GM12878 (cell line): ENCODE results near the gene OPCML. TPM values are rescaled to one million over a fixed set of nuclear protein-coding genes. Genes with fewer than 3 reads are reported as not detected.

ENCODE experiments used
- ATAC-seq: fragments of 200-7000 bp; cut with Tn5 transposase; 3 replicates; pipeline ENCODE4 v1.9.1; 2020; ENCODE audit warnings: mild to moderate bottlenecking, moderate library complexity
- BruUV-seq: library from RNA; stranded (reverse); fragments of 400-500 nt; replicated peaks from 2 replicates; lab custom pipeline; 2021; lab: Mats Ljungman, UMichigan
- CTCF ChIA-PET: fragments of 300-600 bp; sonication (Branson Sonifier 250); formaldehyde crosslinking; extraction: SDS; loops from one replicate; lab custom pipeline; 2021; ENCODE audit warnings: inconsistent platforms; lab: Yijun Ruan, JAX
- POLR2A ChIA-PET: fragments of 350-600 bp; formaldehyde crosslinking; extraction: SDS; loops from one replicate; lab custom pipeline; 2021; ENCODE audit warnings: inconsistent platforms; lab: Charles Lee
- RAD21 ChIA-PET: fragments of 300-600 bp; sonication (Branson Sonifier 250); formaldehyde crosslinking; loops from one replicate; lab custom pipeline; 2023; ENCODE audit warnings: antibody characterized with exemption; ENCODE audit not compliant: unreplicated experiment; lab: Charles Lee
- SMC1A ChIA-PET: fragments of 300-600 bp; sonication (Branson Sonifier 250); formaldehyde crosslinking; loops from one replicate; lab custom pipeline; 2023; ENCODE audit not compliant: unreplicated experiment, uncharacterized antibody; lab: Charles Lee
- DNase-seq: peaks from one replicate; pipeline ENCODE4 v3.0.0-alpha.2; 2011; ENCODE audit warnings: low read depth, low spot score
- FAIRE-seq: peaks from 3 replicates; lab custom pipeline; 2011; peaks lifted over from hg19 to GRCh38; lab: Jason Lieb, UNC
- H2AFZ ChIP-seq: 2 replicates; pipeline ENCODE4 v1.6.0; 2011; ENCODE audit warnings: low read depth, low read length, control low read depth; ENCODE audit not compliant: control insufficient read depth
- H3K27ac ChIP-seq: 2 replicates; pipeline ENCODE4 v1.5.1; 2011; ENCODE audit warnings: control low read depth; ENCODE audit not compliant: control insufficient read depth, insufficient read depth
- H3K27me3 ChIP-seq, 2 experiments: replicated peaks in 1 of 2; 2 replicates each; pipeline versions ENCODE4 v1.6.0 to v1.6.1; 2011; ENCODE audit warnings: low read length in 1 of 2; ENCODE audit not compliant: control insufficient read depth in 2 of 2, insufficient read depth in 2 of 2
- H3K36me3 ChIP-seq, 2 experiments: 2 replicates each; pipeline ENCODE4 v1.5.1; 2011; ENCODE audit warnings: low read length in 1 of 2; ENCODE audit not compliant: control insufficient read depth in 2 of 2, insufficient read depth in 2 of 2
- H3K4me1 ChIP-seq: 2 replicates; pipeline ENCODE4 v1.6.1; 2011; ENCODE audit warnings: mild to moderate bottlenecking, low read length, moderate library complexity, mixed read lengths; ENCODE audit not compliant: control insufficient read depth, insufficient read depth
- H3K4me2 ChIP-seq: 2 replicates; pipeline ENCODE4 v1.6.0; 2011; ENCODE audit warnings: control low read depth; ENCODE audit not compliant: control insufficient read depth, insufficient read depth
- H3K4me3 ChIP-seq: fragments of 200-600 bp; sonication (generic); 2 replicates; pipeline ENCODE4 v1.5.1; 2016
- H3K79me2 ChIP-seq: 2 replicates; pipeline ENCODE4 v1.6.0; 2011; ENCODE audit warnings: low read length; ENCODE audit not compliant: control insufficient read depth, insufficient read depth
- H3K9ac ChIP-seq: 2 replicates; pipeline ENCODE4 v1.8.0; 2011; ENCODE audit warnings: low read length, control low read depth, mixed read lengths; ENCODE audit not compliant: control insufficient read depth, insufficient read depth
- H3K9me3 ChIP-seq: replicated peaks from 3 replicates; pipeline ENCODE4 v1.5.1; 2011; ENCODE audit warnings: mild to moderate bottlenecking, low read length; ENCODE audit not compliant: control insufficient read depth, insufficient read depth
- H4K20me1 ChIP-seq: 2 replicates; pipeline ENCODE4 v1.6.0; 2011; ENCODE audit not compliant: control insufficient read depth, insufficient read depth
- ASH2L ChIP-seq: fragments of 300-600, 200-600 bp; sonication (generic); IDR thresholded peaks from 2 replicates; pipeline ENCODE4 v1.6.1; 2017; ENCODE audit warnings: low read depth, mild to moderate bottlenecking, borderline replicate concordance
- ATF7 ChIP-seq: fragments of 450-650 bp; IDR thresholded peaks from 2 replicates; pipeline ENCODE4 v1.6.1; 2016; ENCODE audit warnings: low read depth, mild to moderate bottlenecking
- CHD4 ChIP-seq: fragments of 200-600 bp; sonication (generic); IDR thresholded peaks from 2 replicates; pipeline ENCODE4 v1.6.1; 2016; ENCODE audit warnings: mild to moderate bottlenecking
- KLF5 ChIP-seq: fragments of 450-650 bp; IDR thresholded peaks from 2 replicates; pipeline ENCODE4 v1.6.1; 2014; ENCODE audit warnings: mild to moderate bottlenecking; ENCODE audit not compliant: partially characterized antibody
- MTA3 ChIP-seq: IDR thresholded peaks from 2 replicates; pipeline ENCODE4 v1.6.1; 2012; ENCODE audit warnings: low read length, inconsistent platforms, borderline replicate concordance
- MYB ChIP-seq: fragments of 150-350 bp; IDR thresholded peaks from 2 replicates; pipeline ENCODE4 v1.6.1; 2014; ENCODE audit warnings: mild to moderate bottlenecking, low read depth, low read length, borderline replicate concordance
- POU2F2 ChIP-seq: IDR thresholded peaks from 3 replicates; pipeline ENCODE4 v1.6.1; 2011; ENCODE audit warnings: low read depth, mild to moderate bottlenecking, low read length, borderline replicate concordance
- RUNX3 ChIP-seq: IDR thresholded peaks from 2 replicates; pipeline ENCODE4 v1.6.1; 2012; ENCODE audit warnings: low read length, inconsistent platforms
- TCF7 ChIP-seq: IDR thresholded peaks from 2 replicates; pipeline ENCODE4 v1.6.1; 2014; ENCODE audit warnings: antibody characterized with exemption, borderline replicate concordance
- YY1 ChIP-seq: IDR thresholded peaks from 2 replicates; pipeline ENCODE4 v1.6.1; 2011; ENCODE audit warnings: low read depth, mild to moderate bottlenecking, low read length
- ZNF207 ChIP-seq: fragments of 450-650 bp; IDR thresholded peaks from 2 replicates; pipeline ENCODE4 v1.6.1; 2014; ENCODE audit warnings: antibody characterized with exemption, mild to moderate bottlenecking, borderline replicate concordance
- WGBS: methylation state at CpG from one replicate; pipeline ENCODE4 v1.1.6; 2016; ENCODE audit warnings: low lambda C conversion rate; ENCODE audit not compliant: insufficient replicate concordance, insufficient coverage; ENCODE audit errors: missing lambda C conversion rate; 5-methylcytosine and 5-hydroxymethylcytosine counted together
- in situ Hi-C: fragments of 300-500 bp; cut with MboI; formaldehyde crosslinking; loops from 9 replicates; pipeline ENCODE4 v1.14.3; 2018; ENCODE audit warnings: mixed read lengths
- intact Hi-C: fragments of 100-400 bp; cut with micrococcal nuclease; formaldehyde crosslinking; loops from one replicate; pipeline ENCODE4 v1.14.2; 2022; ENCODE audit not compliant: unreplicated experiment
- polyA plus RNA-seq, 11 experiments: library from polyadenylated mRNA; depleted of rRNA in 4 of 11; unstranded in 6 of 11; stranded (reverse) in 5 of 11; fragments of >200 nt; fragmentation: Nextera tagmentation in 4 of 11; fragmentation: Illumina TruSeq in 1 of 11; extraction: Ambion mirVana in 4 of 11; extraction: Trizol in 1 of 11; gene quantifications; 1 replicate in 1 of 11; 2 replicates in 10 of 11; pipeline versions ENCODE4 v1.2.1 to v1.2.3, GENCODE V29; 2011 to 2016; ENCODE audit warnings: inconsistent platforms in 2 of 11, missing spikeins in 2 of 11, low read depth in 1 of 11
- total RNA-seq, 4 experiments: library from RNA; depleted of rRNA in 3 of 4; stranded (reverse); fragments of >200 nt in 3 of 4; fragmentation: Illumina TruSeq in 1 of 4; extraction: Trizol in 1 of 4; gene quantifications; 2 replicates each; pipeline versions ENCODE4 v1.2.1 to v1.2.3, GENCODE V29; 2013 to 2021
- TF ChIP-seq, protein P1 (sequence below): fragments of 150-350 bp; IDR thresholded peaks from 2 replicates; pipeline ENCODE4 v1.6.1; 2014; ENCODE audit warnings: mild to moderate bottlenecking, low read depth, low read length
- TF ChIP-seq, protein P2 (sequence below): IDR thresholded peaks from 2 replicates; pipeline ENCODE4 v1.6.1; 2011; ENCODE audit warnings: borderline replicate concordance, low read depth, mild to moderate bottlenecking, moderate library complexity, low read length; ENCODE audit not compliant: insufficient read depth, poor library complexity, severe bottlenecking
- TF ChIP-seq, protein P3 (sequence below): fragments of 450-650 bp; formaldehyde crosslinking; IDR thresholded peaks from 2 replicates; pipeline ENCODE4 v1.4.0; 2022; ENCODE audit warnings: mild to moderate bottlenecking, moderate library complexity

OPCML gene
- total and polyA plus RNA-seq, 10 of the 15 experiments (the other 5 are each of a cell fraction or from before 2014, with no cell fraction given): 0.84 TPM; not detected in 9

DNA sequence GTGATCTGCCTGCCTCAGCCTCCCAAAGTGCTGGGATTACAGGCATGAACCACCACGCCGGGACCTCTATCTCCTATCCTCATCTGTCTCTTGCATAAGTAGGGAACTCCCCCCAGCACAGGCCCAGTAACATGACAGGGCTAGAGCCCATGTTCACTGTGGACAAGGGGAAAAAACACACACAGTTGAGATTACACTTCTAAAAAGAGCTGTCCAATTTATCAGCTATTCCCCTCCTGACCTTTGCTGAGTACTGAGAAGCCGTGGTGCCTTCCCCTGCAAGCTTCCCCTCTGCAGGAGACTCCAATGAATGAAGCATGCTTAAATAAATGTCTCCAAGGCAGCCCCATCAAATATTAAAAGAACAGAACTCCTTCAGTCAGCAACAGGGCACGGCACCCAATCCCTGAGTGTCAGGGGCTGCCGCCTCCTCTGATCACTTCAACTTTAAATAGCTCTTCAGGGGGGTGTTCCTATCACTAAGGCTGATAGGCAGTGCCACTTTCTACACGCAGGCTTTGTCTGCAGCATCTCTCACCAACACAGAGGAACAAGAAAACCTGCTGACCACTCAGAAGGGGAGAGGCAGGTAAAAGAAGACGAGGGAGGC, 385.5 kb downstream of the OPCML start:
- Histone ChIP-seq H3K4me1 (no peaks in the 10 kb centered on the region), H3K27me3 (peaks cover 0 to 3% of the 10 kb centered on the region in 2 experiments; a peak in 2 of 4 replicates), H4K20me1 (no peaks in the 10 kb centered on the region), H2AFZ (no peak overlapping the region), H3K4me2 (no peak overlapping the region), H3K4me3 (no peak overlapping the region), H3K79me2 (no peaks in the 10 kb centered on the region), H3K36me3 (no peaks in the 10 kb centered on the region), H3K27ac (no peak overlapping the region), H3K9ac (no peak overlapping the region), H3K9me3 (no peaks in the 10 kb centered on the region)
- no peak for TF ChIP-seq CHD4
- TF ChIP-seq ZNF207: no peak
- TF ChIP-seq, protein P1, sequence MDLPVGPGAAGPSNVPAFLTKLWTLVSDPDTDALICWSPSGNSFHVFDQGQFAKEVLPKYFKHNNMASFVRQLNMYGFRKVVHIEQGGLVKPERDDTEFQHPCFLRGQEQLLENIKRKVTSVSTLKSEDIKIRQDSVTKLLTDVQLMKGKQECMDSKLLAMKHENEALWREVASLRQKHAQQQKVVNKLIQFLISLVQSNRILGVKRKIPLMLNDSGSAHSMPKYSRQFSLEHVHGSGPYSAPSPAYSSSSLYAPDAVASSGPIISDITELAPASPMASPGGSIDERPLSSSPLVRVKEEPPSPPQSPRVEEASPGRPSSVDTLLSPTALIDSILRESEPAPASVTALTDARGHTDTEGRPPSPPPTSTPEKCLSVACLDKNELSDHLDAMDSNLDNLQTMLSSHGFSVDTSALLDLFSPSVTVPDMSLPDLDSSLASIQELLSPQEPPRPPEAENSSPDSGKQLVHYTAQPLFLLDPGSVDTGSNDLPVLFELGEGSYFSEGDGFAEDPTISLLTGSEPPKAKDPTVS: no peak
- no peak for TF ChIP-seq ATF7
- TF ChIP-seq RUNX3: no peak
- TF ChIP-seq MYB: no peak
- TF ChIP-seq, protein P2, sequence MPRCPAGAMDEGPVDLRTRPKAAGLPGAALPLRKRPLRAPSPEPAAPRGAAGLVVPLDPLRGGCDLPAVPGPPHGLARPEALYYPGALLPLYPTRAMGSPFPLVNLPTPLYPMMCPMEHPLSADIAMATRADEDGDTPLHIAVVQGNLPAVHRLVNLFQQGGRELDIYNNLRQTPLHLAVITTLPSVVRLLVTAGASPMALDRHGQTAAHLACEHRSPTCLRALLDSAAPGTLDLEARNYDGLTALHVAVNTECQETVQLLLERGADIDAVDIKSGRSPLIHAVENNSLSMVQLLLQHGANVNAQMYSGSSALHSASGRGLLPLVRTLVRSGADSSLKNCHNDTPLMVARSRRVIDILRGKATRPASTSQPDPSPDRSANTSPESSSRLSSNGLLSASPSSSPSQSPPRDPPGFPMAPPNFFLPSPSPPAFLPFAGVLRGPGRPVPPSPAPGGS: no peak
- no peak for TF ChIP-seq POU2F2
- TF ChIP-seq YY1: no peak
- TF ChIP-seq, protein P3, sequence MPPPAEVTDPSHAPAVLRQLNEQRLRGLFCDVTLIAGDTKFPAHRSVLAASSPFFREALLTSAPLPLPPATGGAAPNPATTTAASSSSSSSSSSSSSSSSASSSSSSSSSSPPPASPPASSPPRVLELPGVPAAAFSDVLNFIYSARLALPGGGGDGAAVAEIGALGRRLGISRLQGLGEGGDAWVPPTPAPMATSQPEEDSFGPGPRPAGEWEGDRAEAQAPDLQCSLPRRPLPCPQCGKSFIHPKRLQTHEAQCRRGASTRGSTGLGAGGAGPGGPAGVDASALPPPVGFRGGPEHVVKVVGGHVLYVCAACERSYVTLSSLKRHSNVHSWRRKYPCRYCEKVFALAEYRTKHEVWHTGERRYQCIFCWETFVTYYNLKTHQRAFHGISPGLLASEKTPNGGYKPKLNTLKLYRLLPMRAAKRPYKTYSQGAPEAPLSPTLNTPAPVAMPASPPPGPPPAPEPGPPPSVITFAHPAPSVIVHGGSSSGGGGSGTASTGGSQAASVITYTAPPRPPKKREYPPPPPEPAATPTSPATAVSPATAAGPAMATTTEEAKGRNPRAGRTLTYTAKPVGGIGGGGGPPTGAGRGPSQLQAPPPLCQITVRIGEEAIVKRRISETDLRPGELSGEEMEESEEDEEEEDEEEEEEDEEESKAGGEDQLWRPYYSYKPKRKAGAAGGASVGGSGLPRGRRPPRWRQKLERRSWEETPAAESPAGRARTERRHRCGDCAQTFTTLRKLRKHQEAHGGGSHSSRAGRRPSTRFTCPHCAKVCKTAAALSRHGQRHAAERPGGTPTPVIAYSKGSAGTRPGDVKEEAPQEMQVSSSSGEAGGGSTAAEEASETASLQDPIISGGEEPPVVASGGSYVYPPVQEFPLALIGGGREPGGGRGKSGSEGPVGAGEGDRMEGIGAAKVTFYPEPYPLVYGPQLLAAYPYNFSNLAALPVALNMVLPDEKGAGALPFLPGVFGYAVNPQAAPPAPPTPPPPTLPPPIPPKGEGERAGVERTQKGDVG: no peak
- TF ChIP-seq KLF5: no peak
- TF ChIP-seq MTA3: no peak
- no peak for TF ChIP-seq ASH2L
- no peak for TF ChIP-seq TCF7
- DNase-seq (no peak), FAIRE-seq (no peak), ATAC-seq (no peak)
- CTCF ChIA-PET: interaction anchor here (3.5 kb wide), 1 partner anchor 12 kb away, joined by 20 read pairs; no protein-coding TSS in a partner anchor
- POLR2A ChIA-PET: no interaction called here
- RAD21 ChIA-PET: no interaction called here
- in situ Hi-C loops (no loop called here), intact Hi-C loops (no loop called here)
- SMC1A ChIA-PET: interaction anchor here (1.7 kb wide), 1 partner anchor 12 kb away, joined by 6 read pairs; no protein-coding TSS in a partner anchor
- 14% methylated on average over 7 of the region's 7 CpGs for WGBS
- no TSS peak for BruUV-seq
